GM19351 (cell line): ENCODE data around the gene HOOK1.

Experiments
- ATAC-seq: cut with Tn5 transposase; IDR thresholded peaks from one replicate; pipeline ENCODE4 v1.9.1; 2021; ENCODE audit warnings: mild to moderate bottlenecking, moderate library complexity; ENCODE audit not compliant: unreplicated experiment

The HOOK1 gene

DNA sequence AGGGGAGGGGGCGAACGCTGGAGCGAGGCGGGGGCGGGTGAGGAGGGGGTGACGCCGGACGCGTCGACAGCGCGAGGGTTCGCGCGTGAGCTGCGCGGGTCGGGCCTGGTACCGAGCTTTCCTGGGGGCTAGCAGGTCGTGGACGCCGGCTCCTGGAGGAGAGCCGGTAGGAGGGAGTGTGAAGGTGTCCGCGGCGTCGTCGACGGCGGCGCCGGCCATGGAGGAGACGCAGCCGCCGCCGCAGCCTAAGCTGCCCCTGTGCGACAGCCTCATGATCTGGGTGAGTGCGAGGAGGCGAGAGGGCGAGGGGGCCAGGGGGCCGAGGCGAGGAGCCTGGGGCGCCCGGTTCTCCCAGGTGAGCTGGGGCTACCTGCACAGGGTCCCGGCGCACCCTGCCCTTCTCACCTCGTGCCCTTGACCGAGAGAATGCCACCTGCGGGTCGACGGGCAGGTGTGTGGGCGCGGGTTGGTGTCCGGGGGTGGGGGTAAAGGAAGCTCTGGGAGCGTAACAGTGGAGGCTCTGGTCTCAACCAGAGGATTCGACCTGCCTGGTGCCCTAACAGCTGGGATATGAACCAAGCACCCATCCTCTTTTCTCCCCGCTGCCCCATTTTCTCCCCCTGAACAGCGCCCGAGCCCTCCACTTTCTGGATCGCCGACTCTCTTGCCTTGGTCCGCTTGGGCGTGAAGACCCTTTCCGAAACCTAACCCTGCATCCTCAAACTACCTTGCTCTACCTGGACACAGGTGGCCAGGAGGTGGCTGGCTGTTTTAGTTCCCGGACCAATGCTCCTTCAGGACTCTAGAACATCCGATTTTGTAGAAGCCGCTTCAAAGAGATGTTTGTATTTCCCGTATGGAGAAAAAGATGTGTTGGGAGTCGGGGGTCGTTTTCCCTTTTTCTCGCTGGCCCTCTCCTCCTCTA is at the start of gene HOOK1:
HOOK1 (plus strand) TSS at position 49 of the 925 bp plus-strand sequence; CDS start at position 218, 169 bp downstream.
- peak; percentile 9 for ATAC-seq

DNA sequence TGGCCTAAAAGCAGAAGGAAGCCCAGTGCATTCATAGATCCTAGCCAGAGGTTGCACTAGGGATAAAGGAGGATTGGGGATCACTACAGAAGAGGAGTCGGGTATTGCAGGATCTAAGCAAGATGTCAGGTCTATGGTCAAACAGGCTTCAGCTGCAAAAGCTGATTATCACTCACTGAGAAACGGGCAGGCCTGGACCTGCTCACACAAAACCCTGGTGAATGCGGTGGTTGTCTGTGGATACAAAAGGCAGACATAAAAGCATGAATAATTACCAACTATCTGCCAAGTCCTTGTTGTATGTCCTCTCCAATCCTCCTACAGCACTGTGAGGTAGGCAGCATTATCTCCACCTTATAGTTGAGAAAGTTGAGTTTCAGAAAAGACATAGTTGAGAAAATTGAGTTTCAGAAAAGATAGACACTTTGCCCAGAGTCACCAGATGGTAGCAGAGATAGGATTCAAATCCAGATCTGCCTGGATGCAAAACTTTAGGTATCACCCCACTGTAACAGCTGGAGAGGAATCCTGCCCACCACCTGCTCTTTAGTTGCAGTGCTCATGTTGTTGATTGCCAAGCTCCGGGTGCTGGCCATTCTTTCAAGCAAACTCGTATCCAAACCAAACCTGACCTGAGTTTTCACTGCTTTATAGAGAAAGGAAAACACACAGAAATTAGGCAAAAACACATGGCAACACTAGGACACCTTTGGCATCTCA is 49.6 kb upstream of the HOOK1 start:
- no peak for ATAC-seq

DNA sequence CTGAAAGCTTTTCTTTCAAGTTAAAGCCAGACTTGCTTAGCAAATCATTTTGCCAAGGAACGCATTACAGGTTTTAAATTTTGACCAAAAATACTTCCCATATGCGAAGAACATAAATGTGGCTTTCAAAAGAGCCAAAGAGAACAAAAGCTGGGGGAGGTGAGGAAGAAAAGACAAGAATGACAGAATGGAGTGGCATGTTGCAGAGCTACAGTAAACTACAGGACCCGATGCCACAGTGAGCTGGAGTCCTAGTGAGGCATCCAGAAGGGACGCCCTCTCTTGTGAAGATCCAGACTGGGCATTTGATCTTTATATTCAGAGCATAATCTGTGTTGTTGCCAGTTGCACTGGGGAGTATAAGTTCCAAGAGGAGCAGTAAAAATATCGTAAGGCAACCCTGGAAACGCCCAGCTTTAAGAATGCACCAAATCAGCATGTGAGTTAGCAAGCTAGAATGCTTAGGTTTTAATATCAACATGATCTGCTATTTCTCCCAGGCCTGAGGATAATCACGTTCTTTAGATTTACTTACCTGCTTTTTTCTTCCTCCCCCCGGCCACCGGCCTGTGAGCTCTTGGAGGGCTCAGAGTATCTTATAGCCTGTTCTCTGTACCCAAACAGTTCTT is 48.4 kb upstream of the HOOK1 start:
- no peak for ATAC-seq

DNA sequence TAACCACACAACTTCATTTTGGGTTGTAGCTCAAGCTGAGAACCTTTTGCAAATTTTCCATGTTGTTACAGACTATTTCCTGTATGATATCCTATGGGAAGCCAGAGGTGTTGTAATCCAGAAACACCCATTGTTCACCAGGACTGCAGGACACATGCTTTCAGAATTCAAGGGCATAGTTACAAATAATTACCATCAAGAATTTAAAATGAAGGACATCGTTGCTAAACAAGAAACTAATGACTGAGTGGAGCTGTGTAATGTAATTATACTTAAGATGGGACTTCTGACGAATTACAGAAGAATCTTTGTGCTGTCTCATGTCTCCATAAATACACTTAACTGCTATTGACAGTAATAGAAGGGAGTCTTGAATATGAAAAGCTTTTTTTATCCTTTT is 47.6 kb upstream of the HOOK1 start:
- ATAC-seq: no peak

DNA sequence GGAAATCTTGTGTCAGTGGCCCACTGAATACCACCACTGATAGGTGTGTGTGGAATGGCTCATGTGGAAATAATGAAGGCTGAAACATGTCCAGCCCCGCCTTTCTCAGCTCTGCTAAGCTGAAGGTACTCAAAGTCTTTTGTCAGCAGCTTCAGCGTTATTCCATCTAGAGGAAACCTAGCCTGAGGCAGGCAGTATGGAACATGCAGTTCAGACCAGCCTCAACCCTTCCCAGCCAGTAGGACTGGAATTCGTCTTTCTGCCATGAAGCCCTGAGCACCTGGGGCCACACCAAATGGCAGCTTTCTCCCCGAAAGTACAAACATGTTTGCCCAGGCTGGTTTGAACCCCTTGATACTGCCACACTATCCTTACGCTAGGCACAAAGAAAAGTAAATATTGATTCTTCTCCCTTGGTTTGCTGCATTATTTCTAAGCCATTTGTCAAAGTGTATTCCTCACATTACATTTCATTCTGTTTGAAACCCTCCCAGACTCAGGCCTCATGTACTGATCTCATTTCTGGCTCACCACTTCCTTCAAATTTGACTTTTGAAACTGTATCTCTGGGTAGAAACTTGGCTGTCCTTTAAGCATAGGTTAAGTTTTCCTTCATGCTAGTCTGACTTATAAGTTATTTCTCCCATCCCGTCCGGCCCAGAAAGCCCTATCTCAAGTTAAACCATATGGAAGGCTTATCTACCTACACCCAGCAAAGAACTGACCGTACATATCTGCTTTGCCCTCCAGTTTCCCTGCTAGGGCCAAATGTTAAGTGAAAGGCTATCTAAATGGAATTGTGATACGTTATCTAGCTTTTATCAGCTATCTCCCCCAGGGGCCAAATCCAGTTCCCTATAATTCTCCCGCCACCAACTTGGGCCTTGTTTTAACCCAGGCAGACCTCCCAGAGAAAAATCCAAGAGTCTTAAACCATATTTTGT is 45.7 kb upstream of the HOOK1 start:
- peak; percentile 68 for ATAC-seq

DNA sequence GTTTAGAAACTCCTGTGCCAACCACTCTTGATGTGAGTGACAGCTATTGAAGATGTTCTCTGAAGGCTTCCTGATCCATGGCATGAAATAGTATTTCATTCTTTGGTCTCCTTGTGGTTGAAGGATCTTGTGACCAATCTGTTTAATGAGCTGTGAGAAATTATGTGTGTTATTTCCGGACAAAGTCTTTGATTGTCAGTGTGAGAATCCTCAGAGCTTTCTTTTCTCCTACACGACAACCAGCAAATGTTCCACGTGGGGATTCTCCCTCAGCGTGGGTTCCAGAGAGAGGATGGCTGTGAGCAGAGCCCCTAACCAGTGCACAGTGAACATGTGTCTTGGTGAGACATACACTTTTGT is 45.0 kb upstream of the HOOK1 start:
- ATAC-seq: no peak

DNA sequence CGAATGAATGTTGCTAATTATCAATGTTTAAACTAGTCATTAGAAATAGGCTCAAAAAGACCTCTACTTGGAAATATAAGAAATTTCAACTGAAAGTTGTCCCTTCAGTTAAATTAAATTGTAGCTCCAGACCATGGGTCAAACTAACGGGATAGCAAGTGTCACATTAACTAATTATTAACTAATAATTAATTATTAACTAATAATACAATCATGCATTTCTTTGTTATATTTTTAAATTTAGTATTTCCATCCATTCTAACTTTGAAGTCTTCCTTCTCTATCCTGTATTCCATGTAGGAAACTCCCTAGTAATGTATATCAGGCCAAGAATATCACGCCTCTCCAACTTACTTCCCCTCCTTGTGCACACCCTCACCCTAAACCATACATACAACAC is 43.4 kb upstream of the HOOK1 start:
- no peak for ATAC-seq

DNA sequence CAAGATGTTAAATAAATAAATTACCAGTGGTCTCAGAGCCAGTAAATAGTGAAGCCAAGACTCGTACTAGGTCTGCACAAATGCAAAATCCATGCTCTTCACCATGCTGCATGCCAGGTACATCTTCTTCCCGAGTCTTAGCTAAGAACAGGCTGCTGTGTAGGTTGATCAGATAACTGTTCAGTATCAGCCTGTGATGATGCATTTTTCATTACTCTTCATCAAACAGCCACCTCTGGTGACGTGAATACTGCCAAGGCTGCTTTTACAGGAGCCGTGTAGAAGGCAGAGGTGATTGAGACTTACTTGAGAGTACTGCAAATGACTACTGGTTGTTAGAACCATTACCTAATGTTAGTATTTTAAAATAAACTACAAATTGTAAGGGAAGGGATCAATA is 39.3 kb upstream of the HOOK1 start:
- no peak for ATAC-seq

DNA sequence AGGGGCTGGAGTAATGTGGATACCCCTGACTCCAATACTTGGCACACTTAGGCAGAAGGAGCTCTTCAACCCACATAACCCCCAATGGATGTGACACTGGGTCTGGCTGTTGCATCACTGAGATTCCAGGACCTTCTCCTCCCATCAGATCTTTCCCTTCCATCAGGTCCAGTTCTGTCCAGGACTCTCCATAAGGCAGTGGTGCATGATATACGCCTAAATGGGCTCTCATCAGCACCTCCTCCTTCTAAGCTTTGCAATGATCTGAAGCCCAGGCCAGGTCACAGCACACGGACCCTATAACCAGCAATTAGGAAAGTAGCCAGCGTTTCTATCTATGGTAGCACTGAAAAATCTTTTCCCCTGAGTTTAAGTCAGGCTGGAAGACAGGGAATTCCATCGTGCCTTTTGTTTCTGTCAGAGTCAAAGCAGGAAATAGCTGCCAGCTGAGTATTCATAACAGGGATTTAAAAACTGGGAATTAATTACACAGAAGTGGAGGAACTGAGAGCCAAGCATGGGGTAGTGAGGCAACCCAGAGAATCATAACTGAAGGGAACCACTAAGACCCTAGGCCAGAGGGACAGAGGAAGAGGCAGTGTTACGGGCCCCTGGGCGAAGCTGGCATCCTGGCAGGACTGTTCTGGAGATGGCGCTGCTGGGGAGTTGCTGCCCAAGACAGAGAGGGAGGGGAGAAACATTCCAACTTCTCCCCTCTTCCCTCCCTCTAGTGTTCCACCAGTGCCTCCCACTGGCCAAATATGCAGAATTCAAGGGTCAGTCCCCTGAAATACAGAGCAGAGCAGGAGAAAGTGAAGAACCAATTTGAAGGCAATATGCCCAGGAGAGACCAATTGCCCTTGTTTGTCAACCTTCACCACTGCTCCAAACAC is 37.5 kb upstream of the HOOK1 start:
- ATAC-seq: no peak

DNA sequence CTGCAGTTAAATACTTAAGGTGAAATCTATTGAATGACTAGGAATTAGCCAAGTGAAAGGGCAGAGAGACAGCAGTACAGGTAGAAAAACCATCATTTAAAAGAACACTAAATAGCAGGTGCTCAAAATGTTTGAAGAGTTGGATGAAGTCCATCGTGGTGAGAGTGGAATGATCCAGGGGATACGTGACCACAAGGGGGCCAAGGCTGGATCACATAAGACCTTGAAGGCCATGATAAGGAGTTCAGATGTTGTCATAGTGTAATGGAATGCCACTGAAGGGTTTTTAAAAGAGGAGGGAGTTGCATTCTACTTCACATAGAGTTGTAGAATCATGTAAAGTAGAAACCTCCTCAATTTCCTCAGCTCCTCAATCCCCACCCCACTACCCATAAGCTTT is 34.8 kb upstream of the HOOK1 start:
- ATAC-seq: no peak

DNA sequence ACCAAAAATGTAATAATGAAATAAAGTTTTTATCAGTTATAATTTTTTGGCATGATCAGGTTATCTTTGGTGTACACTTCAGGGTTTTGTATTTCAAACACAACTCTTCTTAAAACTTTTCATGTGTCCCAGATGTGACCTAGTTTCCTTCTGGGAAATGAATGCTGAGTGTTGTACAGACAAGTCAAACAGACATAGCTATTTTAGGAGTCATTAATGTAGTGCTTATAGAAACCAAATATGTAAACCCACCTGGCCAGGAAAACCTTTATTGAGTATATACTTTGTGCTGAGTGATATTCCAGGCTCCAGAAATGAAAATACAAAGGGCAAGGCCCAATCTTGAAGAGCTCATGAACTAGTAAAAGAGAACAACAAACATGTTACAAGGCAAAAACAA is 25.9 kb upstream of the HOOK1 start:
- ATAC-seq: no peak

DNA sequence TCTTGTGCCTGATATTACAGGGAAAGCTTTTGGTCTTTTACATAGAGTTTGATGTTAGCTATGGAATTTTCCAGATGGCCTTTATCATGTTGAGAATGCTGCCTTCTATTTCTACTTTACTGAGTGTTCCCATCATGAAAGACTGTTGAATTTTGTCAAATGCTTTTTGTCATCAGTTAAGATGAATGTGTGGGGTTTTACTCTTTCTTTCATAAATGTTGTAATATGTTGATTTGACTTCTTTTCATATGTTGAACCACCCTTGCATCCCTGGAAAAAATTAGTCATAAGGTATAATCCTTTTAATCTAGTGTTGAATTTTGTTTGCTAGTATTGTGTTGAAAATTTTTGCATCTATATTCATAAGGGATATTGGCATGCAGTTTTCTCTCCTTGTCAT is 16.1 kb upstream of the HOOK1 start:
- no peak for ATAC-seq

DNA sequence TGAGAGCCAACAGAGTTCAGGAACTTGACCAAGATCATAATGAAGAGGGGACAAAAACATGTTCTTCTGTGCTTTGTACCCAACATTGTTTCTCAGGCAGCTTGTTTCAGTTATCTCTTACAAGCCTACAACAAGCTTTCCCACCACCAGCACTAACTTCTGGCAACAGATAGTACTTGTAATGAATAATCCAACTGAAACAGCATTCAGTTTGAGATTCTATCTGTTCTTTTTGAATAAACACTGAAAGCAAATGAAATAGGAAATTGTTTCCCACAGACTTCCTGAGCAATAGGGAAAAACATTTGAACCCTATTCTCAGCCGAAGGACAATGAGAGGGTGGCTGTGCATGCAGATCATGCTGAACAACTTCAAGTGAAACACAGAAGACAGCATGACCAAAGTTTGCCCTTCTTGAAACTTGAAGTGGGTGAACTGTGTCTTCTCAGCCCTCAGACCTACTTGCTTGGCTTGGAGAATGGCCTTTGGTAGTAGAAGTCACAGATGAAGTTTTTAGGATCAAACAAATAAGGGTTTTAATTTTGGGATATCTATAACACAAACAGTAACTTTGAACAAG is 11.2 kb upstream of the HOOK1 start:
- ATAC-seq: no peak

DNA sequence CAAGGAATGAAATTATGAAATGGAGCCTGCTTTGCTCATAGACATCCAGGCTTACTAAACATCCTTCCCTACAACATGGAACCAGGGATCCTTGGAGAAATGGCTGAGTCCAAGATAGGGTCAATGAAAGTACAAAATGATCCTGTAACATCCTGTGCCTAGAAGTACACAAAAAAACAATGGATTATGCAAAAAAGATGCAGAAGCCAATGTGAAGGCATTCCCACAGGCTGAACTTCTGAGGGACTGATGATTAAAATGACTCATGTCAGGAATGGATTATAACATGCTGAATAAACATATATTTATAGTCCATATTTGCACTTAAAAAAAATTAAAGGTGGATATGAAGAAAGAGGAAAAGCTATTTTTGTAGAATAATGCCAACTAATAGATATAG is 10.4 kb upstream of the HOOK1 start:
- ATAC-seq: no peak

DNA sequence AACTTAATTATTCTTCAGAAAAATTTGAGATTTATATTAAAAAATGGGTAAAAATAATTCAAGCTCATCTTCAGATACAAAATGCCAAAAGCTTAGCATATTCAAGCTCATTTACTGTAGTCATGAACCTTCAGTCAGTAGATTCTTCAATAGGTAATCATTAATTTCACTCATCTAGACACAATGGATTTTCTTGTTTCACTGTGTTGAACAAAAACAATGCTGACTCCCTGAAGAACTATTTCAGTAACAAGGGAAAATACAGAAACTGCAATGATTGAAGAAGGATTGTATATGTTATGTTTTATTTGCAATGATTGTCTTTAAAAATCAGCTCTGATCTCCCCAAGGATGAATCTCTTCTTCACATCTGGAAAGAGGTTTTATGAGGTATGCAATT is 9.2 kb upstream of the HOOK1 start:
- no peak for ATAC-seq

DNA sequence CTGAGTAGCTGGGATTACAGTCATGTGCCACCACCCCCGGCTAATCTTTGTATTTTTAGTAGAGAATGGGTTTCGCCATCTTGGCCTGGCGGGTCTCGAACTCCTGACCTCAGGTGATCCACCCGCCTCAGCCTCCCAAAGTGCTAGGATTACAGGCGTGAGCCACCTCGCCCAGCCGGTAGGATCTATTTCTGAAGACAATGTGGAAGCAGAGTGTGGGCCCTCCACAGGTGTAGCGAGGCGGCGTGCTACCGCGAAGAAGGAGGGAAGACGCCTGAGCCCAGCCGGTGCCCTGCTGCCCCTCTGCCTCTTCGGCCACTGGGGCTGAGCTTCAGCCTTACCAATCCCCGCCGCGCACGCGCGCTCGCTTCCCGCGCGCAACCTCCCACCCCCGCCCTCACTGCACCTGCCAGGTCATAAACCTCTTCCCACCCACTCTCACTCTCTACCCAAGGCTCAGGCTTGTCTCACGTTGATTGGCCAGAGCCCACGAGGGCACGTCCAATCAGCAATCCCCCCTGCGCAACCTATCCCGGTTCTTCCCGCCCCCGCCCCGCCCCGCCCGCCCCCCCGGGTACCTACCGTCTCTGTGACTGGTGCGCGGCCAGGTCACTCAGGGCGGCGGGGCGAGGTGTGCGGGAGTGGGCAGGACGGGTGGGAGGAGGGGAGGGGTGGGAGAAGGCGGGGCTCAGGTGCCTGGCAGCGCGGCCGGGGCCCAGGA is 409 bp upstream of the HOOK1 start:
- peak; percentile 85 for ATAC-seq

DNA sequence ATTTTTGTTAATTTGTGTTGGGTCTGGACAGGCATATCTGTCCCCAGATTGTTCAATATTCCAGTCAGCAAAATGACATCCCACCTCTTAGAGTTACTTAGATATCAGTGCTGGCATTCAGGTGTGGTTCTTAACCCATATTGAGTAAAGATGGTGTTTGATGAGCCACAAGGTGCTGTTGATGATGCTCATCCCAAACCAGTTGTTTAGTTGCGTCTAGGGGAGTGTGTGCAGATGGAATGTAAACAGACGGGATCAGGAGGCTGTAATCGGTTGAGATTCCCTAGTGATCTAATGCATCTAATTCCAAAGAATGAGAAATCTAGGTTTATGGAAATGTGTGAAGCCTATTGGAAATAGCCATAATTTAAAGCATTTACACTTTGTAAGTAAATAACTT is 1.1 kb downstream of the HOOK1 start:
- ATAC-seq: no peak

DNA sequence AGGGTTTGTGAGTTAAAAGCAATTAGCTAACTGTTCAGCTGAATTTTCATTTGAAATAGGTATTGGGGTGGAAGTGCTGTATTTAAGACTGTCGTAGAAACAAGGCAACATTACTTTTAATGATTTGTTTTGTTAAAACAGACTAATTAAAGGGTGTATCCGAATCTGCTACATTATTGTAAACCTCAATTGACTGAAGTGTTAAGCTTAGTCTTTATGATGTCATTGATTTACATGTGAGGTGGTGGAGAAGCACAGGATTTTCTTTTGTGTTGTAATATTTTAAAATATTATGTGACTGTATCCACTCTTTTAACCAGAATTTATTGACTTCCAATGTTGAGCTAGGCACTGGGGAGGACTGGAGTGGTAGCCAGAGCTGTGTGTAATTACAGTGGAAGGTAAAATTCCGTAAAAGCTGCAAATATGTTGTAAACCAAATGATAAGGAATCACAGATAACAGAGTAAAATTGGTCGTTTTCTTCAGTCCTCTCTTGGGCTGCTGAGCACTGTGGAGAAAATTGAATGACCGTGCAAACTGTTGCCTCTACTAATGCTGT is 1.6 kb downstream of the HOOK1 start:
- no peak for ATAC-seq
